GM20000 (cell line): ENCODE data around the gene PSD.
A peak's percentile ranks its signal among the peaks of the same experiment; 100 is the strongest.

Experiments used
- DNase-seq: peaks from one replicate; pipeline ENCODE4 v3.0.0; 2012; ENCODE audit warnings: low spot score
- TF ChIP-seq, protein P1 (sequence below): IDR thresholded peaks from 2 replicates; pipeline ENCODE4 v1.5.1; 2012; ENCODE audit warnings: mild to moderate bottlenecking, control low read depth; ENCODE audit errors: extremely low read depth, missing control alignments

PSD gene

DNA sequence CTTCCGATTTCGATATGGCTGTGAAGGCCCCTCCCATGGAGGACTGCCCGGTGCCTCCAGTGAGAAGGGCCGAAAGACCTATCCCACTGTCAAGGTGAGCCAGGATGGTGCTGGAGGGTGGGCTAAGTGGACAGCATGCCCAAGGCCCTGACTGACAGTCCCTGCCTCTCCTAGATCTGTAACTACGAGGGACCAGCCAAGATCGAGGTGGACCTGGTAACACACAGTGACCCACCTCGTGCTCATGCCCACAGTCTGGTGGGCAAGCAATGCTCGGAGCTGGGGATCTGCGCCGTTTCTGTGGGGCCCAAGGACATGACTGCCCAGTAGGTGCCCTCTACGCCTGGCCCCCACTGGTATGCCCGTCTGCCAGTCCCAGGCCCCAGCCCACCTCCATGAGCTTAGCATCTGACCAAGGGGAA is 21.8 kb downstream of the PSD start:
- DNase-seq, result no peak
- TF ChIP-seq, protein P1, sequence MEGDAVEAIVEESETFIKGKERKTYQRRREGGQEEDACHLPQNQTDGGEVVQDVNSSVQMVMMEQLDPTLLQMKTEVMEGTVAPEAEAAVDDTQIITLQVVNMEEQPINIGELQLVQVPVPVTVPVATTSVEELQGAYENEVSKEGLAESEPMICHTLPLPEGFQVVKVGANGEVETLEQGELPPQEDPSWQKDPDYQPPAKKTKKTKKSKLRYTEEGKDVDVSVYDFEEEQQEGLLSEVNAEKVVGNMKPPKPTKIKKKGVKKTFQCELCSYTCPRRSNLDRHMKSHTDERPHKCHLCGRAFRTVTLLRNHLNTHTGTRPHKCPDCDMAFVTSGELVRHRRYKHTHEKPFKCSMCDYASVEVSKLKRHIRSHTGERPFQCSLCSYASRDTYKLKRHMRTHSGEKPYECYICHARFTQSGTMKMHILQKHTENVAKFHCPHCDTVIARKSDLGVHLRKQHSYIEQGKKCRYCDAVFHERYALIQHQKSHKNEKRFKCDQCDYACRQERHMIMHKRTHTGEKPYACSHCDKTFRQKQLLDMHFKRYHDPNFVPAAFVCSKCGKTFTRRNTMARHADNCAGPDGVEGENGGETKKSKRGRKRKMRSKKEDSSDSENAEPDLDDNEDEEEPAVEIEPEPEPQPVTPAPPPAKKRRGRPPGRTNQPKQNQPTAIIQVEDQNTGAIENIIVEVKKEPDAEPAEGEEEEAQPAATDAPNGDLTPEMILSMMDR, result no peak

DNA sequence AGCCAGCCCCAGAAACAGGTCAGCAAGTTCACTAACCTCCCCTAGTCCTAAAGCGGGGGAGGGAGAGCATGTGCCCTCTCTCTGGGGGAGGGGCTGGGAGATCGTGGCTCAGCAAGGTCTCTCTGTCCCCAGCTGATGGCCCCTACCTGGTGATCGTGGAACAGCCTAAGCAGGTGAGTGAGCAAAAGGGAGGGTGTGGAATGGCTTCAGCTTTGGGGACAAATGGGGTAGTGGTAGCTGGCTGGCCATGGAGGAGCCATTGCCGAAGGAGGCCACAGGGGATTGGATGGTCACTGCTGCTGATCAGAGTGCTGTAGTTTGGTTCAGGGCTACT is 22.3 kb downstream of the PSD start:
- DNase-seq, result no peak
- TF ChIP-seq, protein P1, result no peak

DNA sequence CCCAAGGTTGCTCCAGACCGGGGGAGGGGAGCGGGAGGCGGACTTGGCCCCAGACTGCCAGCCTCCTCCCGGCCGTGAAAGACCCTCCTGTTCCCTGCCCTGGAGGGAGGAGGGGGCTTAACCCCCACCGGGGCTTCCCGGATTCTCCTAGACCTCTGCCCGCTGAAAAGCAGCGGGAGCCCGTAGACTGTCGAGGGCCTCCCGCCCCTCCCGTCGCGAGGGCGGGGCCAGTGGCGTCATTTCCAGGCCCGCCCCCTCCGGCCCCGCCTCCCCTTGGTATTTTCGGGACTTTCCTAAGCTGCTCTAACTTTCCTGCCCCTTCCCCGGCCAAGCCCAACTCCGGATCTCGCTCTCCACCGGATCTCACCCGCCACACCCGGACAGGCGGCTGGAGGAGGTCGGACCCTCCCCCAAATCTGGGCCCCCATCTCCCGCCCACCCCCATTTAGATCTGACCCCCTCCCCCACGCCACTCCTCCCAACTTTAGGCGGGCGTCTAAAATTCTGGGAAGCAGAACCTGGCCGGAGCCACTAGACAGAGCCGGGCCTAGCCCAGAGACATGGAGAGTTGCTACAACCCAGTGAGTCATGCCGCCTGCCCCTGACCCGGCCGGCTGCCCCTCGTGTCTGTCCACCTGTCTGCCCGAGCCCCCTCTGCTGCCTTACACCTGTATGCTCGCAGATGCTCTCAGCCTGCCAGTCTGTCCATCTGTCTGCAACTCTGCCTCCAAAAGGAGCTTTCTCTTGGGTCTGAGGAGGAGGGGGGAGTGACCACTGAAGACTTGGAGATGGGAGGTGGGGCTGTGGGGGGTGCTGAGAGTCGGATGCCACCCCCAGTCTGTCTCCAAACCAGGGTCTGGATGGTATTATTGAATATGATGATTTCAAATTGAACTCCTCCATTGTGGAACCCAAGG is 22.9 kb downstream of the PSD start, which contains the start of gene NFKB2:
Gene NFKB2 (plus strand): TSS at position 306 of the 917 bp plus-strand sequence. CDS start 255 bp downstream, at position 561.
- TF ChIP-seq, protein P1, result no peak
- peak; percentile 94 for DNase-seq

DNA sequence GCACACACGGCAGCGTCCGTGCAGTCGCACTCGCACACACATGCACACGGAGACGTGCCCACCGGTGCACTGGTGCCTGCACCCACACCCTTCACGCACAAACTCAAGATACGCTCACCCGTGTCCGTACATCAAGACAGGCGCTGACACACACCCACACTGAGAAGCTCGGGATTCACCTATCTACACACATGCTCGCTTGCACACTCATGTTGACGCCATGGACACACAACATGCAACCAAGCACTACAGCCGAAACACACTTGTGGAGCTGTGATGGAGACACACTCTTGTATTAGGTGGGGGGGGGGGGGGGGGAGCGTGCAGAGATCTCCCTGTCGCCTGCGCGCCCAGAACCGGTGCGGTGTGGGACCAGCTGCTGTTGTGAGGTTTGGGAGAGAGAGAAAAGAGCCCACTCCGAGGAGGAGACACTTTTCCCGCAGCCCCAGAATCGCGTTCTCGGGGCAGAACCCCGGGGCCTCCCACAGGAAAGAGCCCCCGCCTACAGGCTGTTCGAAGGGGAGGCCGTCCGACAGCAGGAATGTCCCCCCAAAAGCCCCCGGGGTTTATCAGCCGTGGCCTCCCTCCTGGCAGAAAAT is 23.7 kb downstream of the PSD start:
- DNase-seq, result peak; percentile 65
- TF ChIP-seq, protein P1, result no peak

DNA sequence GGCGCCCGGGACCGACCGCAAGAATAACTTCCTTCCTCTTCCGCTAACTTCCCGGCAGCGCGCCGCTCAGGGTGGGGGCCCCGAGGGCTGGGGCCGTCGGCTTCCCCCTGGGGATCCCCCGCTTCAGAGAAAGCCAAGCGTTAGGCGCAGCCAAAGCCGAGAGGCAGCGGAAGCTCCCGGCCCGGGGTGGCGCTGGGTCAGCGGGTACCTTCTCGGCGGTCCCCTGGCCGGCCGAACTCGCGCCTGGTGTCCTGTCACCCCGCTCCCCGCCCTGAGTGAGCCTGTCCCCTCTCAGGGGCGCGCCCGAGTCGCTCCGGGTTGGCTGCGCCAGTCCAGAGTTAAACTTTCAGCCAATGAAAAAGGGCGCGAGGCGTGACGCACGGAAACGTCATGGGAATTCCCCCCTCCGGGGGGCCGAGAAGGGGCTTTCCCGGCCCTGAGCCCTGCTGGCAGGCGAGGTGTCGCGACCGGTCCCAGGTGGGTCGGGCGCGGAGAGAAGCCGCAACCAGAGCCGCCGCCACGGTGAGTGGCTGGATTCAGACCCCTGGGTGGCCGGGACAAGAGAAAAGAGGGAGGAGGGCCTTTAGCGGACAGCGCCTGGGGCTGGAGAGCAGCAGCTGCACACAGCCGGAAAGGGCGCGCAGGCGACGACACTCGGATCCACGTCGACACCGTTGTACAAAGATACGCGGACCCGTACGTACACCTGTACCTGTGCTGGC is 24.3 kb downstream of the PSD start:
- DNase-seq, result peak; percentile 98
- TF ChIP-seq, protein P1, result no peak

DNA sequence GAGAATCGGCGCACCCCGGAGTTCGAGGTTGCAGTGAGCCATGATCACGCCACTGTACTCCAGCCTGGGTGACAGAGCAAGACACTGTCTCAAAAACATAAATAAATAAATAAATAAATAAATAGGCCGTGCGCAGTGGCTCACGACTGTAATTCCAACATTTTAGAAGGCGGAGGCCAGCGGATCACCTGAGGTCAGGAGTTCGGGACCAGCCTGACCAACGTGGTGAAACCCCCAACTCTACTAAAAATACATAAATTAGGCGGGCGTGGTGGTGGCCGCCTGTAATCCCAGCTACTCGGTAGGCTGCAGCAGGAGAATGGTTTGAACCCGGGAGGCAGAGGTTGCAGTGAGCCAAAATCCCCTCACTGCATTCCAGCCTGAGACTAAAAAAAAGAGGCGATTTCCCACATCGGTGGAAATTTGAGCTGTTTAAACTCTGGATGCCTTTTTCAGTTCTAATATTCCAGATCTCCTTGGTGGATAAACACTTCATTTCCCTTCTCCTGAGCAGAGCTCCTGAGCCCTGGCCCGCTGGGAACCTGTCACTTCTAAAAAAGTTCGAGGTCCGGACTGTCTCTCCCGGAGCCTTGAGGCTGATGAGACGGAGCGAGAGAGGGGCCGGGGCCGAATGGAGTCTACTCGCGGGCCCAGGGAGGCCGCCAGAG is 25.0 kb downstream of the PSD start:
- TF ChIP-seq, protein P1, result peak; percentile 64
- DNase-seq, result no peak
